Hepatocyte (in vitro differentiated cells): ENCODE measurements around the gene TTBK1. TPM values are rescaled to one million over a fixed set of nuclear protein-coding genes. Genes with fewer than 3 reads are reported as not detected.

Experiments used
- DNase-seq: peaks from one replicate; pipeline ENCODE4 v3.0.0-alpha.2; 2016; ENCODE audit warnings: low spot score
- H2AFZ ChIP-seq: fragments of 200-600 bp; sonication (generic); 2 replicates; pipeline ENCODE4 v1.6.0; 2016; ENCODE audit warnings: antibody characterized with exemption, mild to moderate bottlenecking
- H3K27ac ChIP-seq: fragments of 200-600 bp; sonication (generic); 2 replicates; pipeline ENCODE4 v1.5.1; 2016; ENCODE audit warnings: mild to moderate bottlenecking
- H3K27me3 ChIP-seq: fragments of 200-600 bp; sonication (generic); 2 replicates; pipeline ENCODE4 v1.6.1; 2016
- H3K36me3 ChIP-seq: fragments of 200-600 bp; sonication (generic); replicated peaks from 2 replicates; pipeline ENCODE4 v1.5.1; 2016; ENCODE audit warnings: low read depth; ENCODE audit not compliant: insufficient read depth
- H3K4me1 ChIP-seq: fragments of 200-600 bp; sonication (generic); 2 replicates; pipeline ENCODE4 v1.5.1; 2016; ENCODE audit warnings: mild to moderate bottlenecking, moderate library complexity; ENCODE audit not compliant: insufficient read depth
- H3K4me2 ChIP-seq: fragments of 200-600 bp; sonication (generic); 2 replicates; pipeline ENCODE4 v1.6.0; 2016
- H3K4me3 ChIP-seq: fragments of 200-600 bp; sonication (generic); 2 replicates; pipeline ENCODE4 v1.5.1; 2016; ENCODE audit warnings: mild to moderate bottlenecking
- H3K79me2 ChIP-seq: fragments of 200-600 bp; sonication (generic); 2 replicates; pipeline ENCODE4 v1.6.0; 2017; ENCODE audit warnings: mild to moderate bottlenecking
- H3K9me2 ChIP-seq: fragments of 200-600 bp; sonication (generic); replicated peaks from 2 replicates; pipeline ENCODE4 v1.6.0; 2017; ENCODE audit warnings: mild to moderate bottlenecking; ENCODE audit not compliant: insufficient read depth
- H3K9me3 ChIP-seq: fragments of 200-600 bp; sonication (generic); 2 replicates; pipeline ENCODE4 v1.5.1; 2016; ENCODE audit warnings: low read depth, mild to moderate bottlenecking
- H4K20me1 ChIP-seq: fragments of 200-600 bp; sonication (generic); 2 replicates; pipeline ENCODE4 v1.6.0; 2016; ENCODE audit warnings: mild to moderate bottlenecking; ENCODE audit not compliant: insufficient read depth, poor library complexity, severe bottlenecking
- CTCF ChIP-seq: fragments of 200-600 bp; sonication (generic); IDR thresholded peaks from 2 replicates; pipeline ENCODE4 v1.5.1; 2016; ENCODE audit warnings: antibody characterized with exemption, mild to moderate bottlenecking; ENCODE audit not compliant: poor library complexity
- EZH2 ChIP-seq: fragments of 200-600 bp; sonication (generic); IDR thresholded peaks from 2 replicates; pipeline ENCODE4 v1.6.1; 2016; ENCODE audit warnings: antibody characterized with exemption, mild to moderate bottlenecking, borderline replicate concordance
- EZH2phosphoT487 ChIP-seq: fragments of 200-600 bp; sonication (generic); IDR thresholded peaks from one replicate; pipeline ENCODE4 v1.6.1; 2018; ENCODE audit warnings: antibody characterized with exemption, mild to moderate bottlenecking, low read depth, moderate library complexity; ENCODE audit not compliant: unreplicated experiment, severe bottlenecking
- whole genome bisulfite sequencing: methylation state at CpG from one replicate; pipeline ENCODE4 v1.1.6; 2016; ENCODE audit warnings: low lambda C conversion rate; ENCODE audit errors: missing lambda C conversion rate; 5-methylcytosine and 5-hydroxymethylcytosine counted together
- polyA plus RNA-seq: library from polyadenylated mRNA; unstranded; fragments of >200 nt; fragmentation: Nextera tagmentation; extraction: Ambion mirVana; gene quantifications from 2 replicates; pipeline ENCODE4 v1.2.1, GENCODE V29; 2016
- total RNA-seq: library from RNA; depleted of rRNA; stranded (reverse); fragments of >200 nt; gene quantifications from 2 replicates; pipeline ENCODE4 v1.2.3, GENCODE V29; 2014

TTBK1 gene
- total and polyA plus RNA-seq, 2 experiments from 2014 or later, result 0.34 to 1.1 TPM

- Histone ChIP-seq H2AFZ (no peak overlapping the region), H3K4me3 (no peak overlapping the region), H3K27ac (no peak overlapping the region), H3K9me3 (no peaks in the 10 kb centered on the region), H3K36me3 (no peaks in the 10 kb centered on the region), H3K79me2 (no peaks in the 10 kb centered on the region), H4K20me1 (no peaks in the 10 kb centered on the region), H3K4me2 (no peak overlapping the region), H3K9me2 (no peaks in the 10 kb centered on the region), H3K4me1 (no peaks in the 10 kb centered on the region), H3K27me3 (peaks cover 43% of the 10 kb centered on the region)
- no peak for DNase-seq
- 80% methylated on average over 2 of the region's 2 CpGs for WGBS
- no peak for TF ChIP-seq CTCF
- TF ChIP-seq EZH2phosphoT487, result no peak
- no peak for TF ChIP-seq EZH2
These were observed 4.2 kb upstream of the TTBK1 start for GRCh38 chr6:43239054-43239453.

DNA sequence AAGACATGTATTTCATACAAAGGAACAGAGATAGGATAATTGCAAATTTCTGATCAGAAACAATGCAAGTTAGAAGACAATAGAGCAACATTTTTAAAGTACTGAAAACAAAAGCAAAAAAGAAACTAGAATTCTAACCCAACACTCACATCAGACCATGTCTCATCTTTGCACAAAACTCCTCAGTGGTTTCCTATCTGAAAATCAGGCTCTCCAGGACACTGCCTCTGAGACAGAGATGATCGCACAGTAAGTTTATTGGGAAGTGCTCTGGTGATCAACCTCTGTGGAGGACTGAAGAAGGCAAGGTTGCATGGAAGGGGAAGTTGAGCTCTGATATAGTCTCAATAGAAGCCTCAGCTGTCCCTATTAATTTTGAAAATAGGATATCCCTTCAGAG lies 2.3 kb upstream of the TTBK1 start:
- Histone ChIP-seq H3K27ac (no peak overlapping the region), H2AFZ (no peak overlapping the region), H3K79me2 (no peaks in the 10 kb centered on the region), H3K4me2 (no peak overlapping the region), H3K36me3 (no peaks in the 10 kb centered on the region), H3K9me2 (no peaks in the 10 kb centered on the region), H3K4me3 (no peak overlapping the region), H3K27me3 (peaks cover 62% of the 10 kb centered on the region), H3K9me3 (no peaks in the 10 kb centered on the region), H3K4me1 (no peaks in the 10 kb centered on the region), H4K20me1 (no peaks in the 10 kb centered on the region)
- DNase-seq, result no peak
- TF ChIP-seq EZH2phosphoT487, result no peak
- no peak for TF ChIP-seq CTCF
- no peak for TF ChIP-seq EZH2
- WGBS, result 91% methylated on average over 1 of the region's 1 CpG

DNA sequence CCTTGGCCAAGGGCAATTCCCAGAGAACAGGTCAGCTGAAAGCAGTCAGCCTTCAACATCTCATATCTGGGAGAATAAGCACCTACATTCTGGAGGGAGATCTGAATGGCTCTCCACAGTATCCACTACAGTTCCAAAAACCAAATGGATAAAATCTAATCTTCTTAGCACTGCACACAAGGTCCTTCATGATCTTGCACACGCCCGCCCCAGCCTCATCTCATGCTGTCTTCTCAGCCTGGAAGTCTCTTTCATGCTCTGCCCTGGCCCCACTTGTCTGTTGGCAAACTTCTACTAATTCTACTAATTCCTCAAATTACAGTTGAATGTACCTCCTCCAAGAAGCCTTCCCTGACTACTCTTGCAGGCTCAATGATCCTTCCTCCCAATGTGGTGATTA lies 1.8 kb upstream of the TTBK1 start:
- no peak for DNase-seq
- Histone ChIP-seq H3K4me2 (no peak overlapping the region), H3K9me3 (no peaks in the 10 kb centered on the region), H3K9me2 (no peaks in the 10 kb centered on the region), H3K27me3 (peaks cover 66% of the 10 kb centered on the region), H4K20me1 (no peaks in the 10 kb centered on the region), H3K79me2 (no peaks in the 10 kb centered on the region), H3K27ac (no peak overlapping the region), H3K4me3 (no peak overlapping the region), H3K36me3 (no peaks in the 10 kb centered on the region), H3K4me1 (no peaks in the 10 kb centered on the region), H2AFZ (no peak overlapping the region)
- 90% methylated on average over 2 of the region's 2 CpGs for WGBS
- TF ChIP-seq CTCF (no peak), EZH2 (no peak)
